KMS-11 (cell line): ENCODE data around the gene GPR160.

ENCODE experiments used
- H2AFZ ChIP-seq: fragments of 200-600 bp; sonication (generic); 2 replicates; pipeline ENCODE4 v1.6.1; 2016; ENCODE audit warnings: antibody characterized with exemption, mixed run types, low read depth
- H3K27ac ChIP-seq: fragments of 200-600 bp; sonication (generic); 2 replicates; pipeline ENCODE4 v1.6.1; 2016; ENCODE audit warnings: mild to moderate bottlenecking, mixed run types
- H3K27me3 ChIP-seq: fragments of 200-600 bp; sonication (generic); 2 replicates; pipeline ENCODE4 v1.6.1; 2017; ENCODE audit warnings: mild to moderate bottlenecking, low read depth, mixed run types, moderate library complexity; ENCODE audit not compliant: insufficient read depth
- H3K36me3 ChIP-seq: fragments of 200-600 bp; sonication (generic); 2 replicates; pipeline ENCODE4 v1.6.1; 2017; ENCODE audit warnings: mild to moderate bottlenecking, mixed run types; ENCODE audit not compliant: insufficient read depth
- H3K4me1 ChIP-seq: fragments of 200-600 bp; sonication (generic); 2 replicates; pipeline ENCODE4 v1.6.1; 2016; ENCODE audit warnings: mild to moderate bottlenecking, low read depth, mixed run types; ENCODE audit not compliant: poor library complexity, severe bottlenecking
- H3K4me2 ChIP-seq: fragments of 200-600 bp; sonication (generic); 2 replicates; pipeline ENCODE4 v1.7.0; 2016; ENCODE audit warnings: mild to moderate bottlenecking, mixed run types
- H3K4me3 ChIP-seq: fragments of 200-600 bp; sonication (generic); IDR thresholded peaks from 2 replicates; pipeline ENCODE4 v1.6.1; 2017; ENCODE audit warnings: low read depth, low read length, mixed read lengths; ENCODE audit not compliant: insufficient read depth
- H3K79me2 ChIP-seq: fragments of 200-600 bp; sonication (generic); 2 replicates; pipeline ENCODE4 v1.6.1; 2016; ENCODE audit warnings: low read depth, mixed run types; ENCODE audit not compliant: insufficient read depth
- H3K9ac ChIP-seq: fragments of 200-600 bp; sonication (generic); 2 replicates; pipeline ENCODE4 v1.6.1; 2016; ENCODE audit warnings: mild to moderate bottlenecking, mixed run types
- H4K20me1 ChIP-seq: fragments of 200-600 bp; sonication (generic); 2 replicates; pipeline ENCODE4 v1.6.1; 2016; ENCODE audit warnings: mild to moderate bottlenecking, mixed run types; ENCODE audit not compliant: insufficient read depth
- CTCF ChIP-seq: fragments of 200-600 bp; sonication (generic); conservative IDR thresholded peaks from 2 replicates; pipeline ENCODE4 v1.6.1; 2017; ENCODE audit warnings: low read depth, mild to moderate bottlenecking, antibody characterized with exemption, low read length, moderate library complexity, mixed read lengths

Gene GPR160

GRCh38 chr3:170081079-170081741 lies 43.4 kb downstream of the GPR160 start:
- Histone ChIP-seq H3K9ac (no peak overlapping the region), H3K79me2 (no peaks in the 10 kb centered on the region), H3K27me3 (no peaks in the 10 kb centered on the region), H3K4me3 (no peak overlapping the region), H3K4me1 (no peaks in the 10 kb centered on the region), H4K20me1 (no peaks in the 10 kb centered on the region), H3K27ac (no peak overlapping the region), H3K36me3 (no peaks in the 10 kb centered on the region; the same call in 1 of the 2 replicates), H2AFZ (no peak overlapping the region), H3K4me2 (no peak overlapping the region)
- TF ChIP-seq CTCF = no peak

GRCh38 chr3:170083343-170083742 lies 45.5 kb downstream of the GPR160 start:
- TF ChIP-seq CTCF = no peak
- Histone ChIP-seq H3K27me3 (no peaks in the 10 kb centered on the region), H3K36me3 (no peaks in the 10 kb centered on the region; the same call in 1 of the 2 replicates), H3K4me1 (no peaks in the 10 kb centered on the region), H3K9ac (no peak overlapping the region), H3K79me2 (no peaks in the 10 kb centered on the region), H3K4me2 (no peak overlapping the region), H3K4me3 (no peak overlapping the region), H4K20me1 (no peaks in the 10 kb centered on the region), H2AFZ (no peak overlapping the region), H3K27ac (no peak overlapping the region)

GRCh38 chr3:170085396-170085795 lies 47.6 kb downstream of the GPR160 start:
- Histone ChIP-seq H3K27ac (no peak overlapping the region), H3K4me1 (no peaks in the 10 kb centered on the region), H3K4me3 (no peak overlapping the region), H3K4me2 (no peak overlapping the region), H3K36me3 (no peaks in the 10 kb centered on the region; the same call in 1 of the 2 replicates), H3K9ac (no peak overlapping the region), H3K79me2 (no peaks in the 10 kb centered on the region), H3K27me3 (no peaks in the 10 kb centered on the region), H2AFZ (no peak overlapping the region), H4K20me1 (no peaks in the 10 kb centered on the region)
- TF ChIP-seq CTCF = no peak

- Histone ChIP-seq H3K36me3 (peaks cover 6% of the 10 kb centered on the region; the same call in 1 of the 2 replicates), H3K79me2 (no peaks in the 10 kb centered on the region), H3K4me2 (no peak overlapping the region), H3K27me3 (no peaks in the 10 kb centered on the region), H2AFZ (no peak overlapping the region), H3K9ac (no peak overlapping the region), H3K27ac (no peak overlapping the region), H3K4me1 (no peaks in the 10 kb centered on the region), H4K20me1 (no peaks in the 10 kb centered on the region), H3K4me3 (no peak overlapping the region)
- TF ChIP-seq CTCF = no peak
Observed at GRCh38 chr3:170089862-170090600, 52.2 kb downstream of the GPR160 start.
